Measurements from ENCODE around the gene CDHR3. TPM values are rescaled to one million over a fixed set of nuclear protein-coding genes. Genes with fewer than 3 reads are reported as not detected.

The CDHR3 gene
- total and polyA plus RNA-seq, 9 of the 15 experiments (the other 6 are each of a cell fraction or from before 2014, with no cell fraction given), result 0.03 to 0.66 (median 0.24) TPM; not detected in 1

- TF ChIP-seq SMAD4 (CRISPR knock-in tag; conservative IDR thresholded peaks at IDR 0.05) (peak; percentile 65), ATF3 (IDR thresholded peaks at IDR 0.05) (peak; percentile 92), ATF3 (CRISPR knock-in tag; conservative IDR thresholded peaks at IDR 0.05) (no peak), TCF3 (CRISPR knock-in tag; IDR thresholded peaks at IDR 0.05) (no peak), MECOM (CRISPR knock-in tag; IDR thresholded peaks at IDR 0.05) (0 out of 2 replicates have a peak, but pooled peaks have one; percentile 18), L3MBTL2 (IDR thresholded peaks at IDR 0.05) (peak; percentile 20; the same call in 1 of the 2 replicates), ZNF395 (CRISPR knock-in tag; IDR thresholded peaks at IDR 0.05) (peak; percentile 35; the same call in 1 of the 2 replicates), CTCFL (IDR thresholded peaks at IDR 0.05; ENCODE audit: borderline replicate concordance, insufficient read depth, low read depth, low read length, poor library complexity, severe bottlenecking) (no peak), ZSCAN32 (CRISPR knock-in tag; IDR thresholded peaks at IDR 0.05) (peak; percentile 54; the same call in 1 of the 2 replicates), HDAC8 (tag; IDR thresholded peaks at IDR 0.05) (0 out of 2 replicates have a peak, but pooled peaks have one; percentile 44), NUFIP1 (IDR thresholded peaks at IDR 0.05; ENCODE audit: partially characterized antibody) (no peak)
Observed at GRCh38 chr7:106021151-106022067, 58.3 kb downstream of the CDHR3 start (continued).

Measured in K562 (cell line).